NCI-H1048 (cell line): ENCODE data around the gene THBS4.
"Not testable (repeated sequence)": the region's sequence is repeated elsewhere in the genome, so short reads cannot be mapped to it uniquely, and the experiment has no call there.

ENCODE experiments used
- DNase-seq: peaks from one replicate; lab custom pipeline; 2025; lab: John Stamatoyannopoulos, UW

The THBS4 gene

GRCh38 chr5:80076131-80077050, 41.2 kb downstream of the THBS4 start:
- DNase-seq = no peak

- DNase-seq = no peak
Observed at GRCh38 chr5:80077051-80077714, 42.0 kb downstream of the THBS4 start.

GRCh38 chr5:80078921-80079320, 43.8 kb downstream of the THBS4 start:
- no peak for DNase-seq

GRCh38 chr5:80082281-80082680, 47.1 kb downstream of the THBS4 start:
- DNase-seq = no peak

GRCh38 chr5:80082731-80083100, 47.6 kb downstream of the THBS4 start:
- DNase-seq = peak; percentile 70

GRCh38 chr5:80083101-80083890, 48.1 kb downstream of the THBS4 start:
- peak; percentile 50 for DNase-seq

GRCh38 chr5:80090884-80091166, 55.7 kb downstream of the THBS4 start:
- DNase-seq = no peak

- not testable (repeated sequence) for DNase-seq
Observed at GRCh38 chr5:80091792-80092192, 56.6 kb downstream of the THBS4 start.

- DNase-seq = no peak
Observed at GRCh38 chr5:80092486-80093107, 57.4 kb downstream of the THBS4 start.

GRCh38 chr5:80093796-80094195, 58.6 kb downstream of the THBS4 start:
- DNase-seq = no peak

- DNase-seq = no peak
Observed at GRCh38 chr5:80094236-80094738, 59.1 kb downstream of the THBS4 start.

GRCh38 chr5:80097451-80097850, 62.3 kb downstream of the THBS4 start:
- no peak for DNase-seq

GRCh38 chr5:80101993-80102392, 66.8 kb downstream of the THBS4 start:
- no peak for DNase-seq

- DNase-seq = no peak
Observed at GRCh38 chr5:80103371-80103770, 68.2 kb downstream of the THBS4 start.

- no peak for DNase-seq
Observed at GRCh38 chr5:80105698-80106439, 70.7 kb downstream of the THBS4 start.

- DNase-seq = no peak
Observed at GRCh38 chr5:80106916-80107315, 71.8 kb downstream of the THBS4 start.

- DNase-seq = no peak
Observed at GRCh38 chr5:80109646-80110478, 74.7 kb downstream of the THBS4 start.

- not testable (repeated sequence) for DNase-seq
Observed at GRCh38 chr5:80111376-80111990, 76.3 kb downstream of the THBS4 start.

- no peak for DNase-seq
Observed at GRCh38 chr5:80114860-80115259, 79.7 kb downstream of the THBS4 start.

- no peak for DNase-seq
Observed at GRCh38 chr5:80116000-80116399, 80.9 kb downstream of the THBS4 start.
